ENCODE results near the gene OPCML. TPM values are rescaled to one million over a fixed set of nuclear protein-coding genes. Genes with fewer than 3 reads are reported as not detected.

The OPCML gene
- total and polyA plus RNA-seq, 2 experiments from 2014 or later = 1.2 to 4.4 TPM

DNA sequence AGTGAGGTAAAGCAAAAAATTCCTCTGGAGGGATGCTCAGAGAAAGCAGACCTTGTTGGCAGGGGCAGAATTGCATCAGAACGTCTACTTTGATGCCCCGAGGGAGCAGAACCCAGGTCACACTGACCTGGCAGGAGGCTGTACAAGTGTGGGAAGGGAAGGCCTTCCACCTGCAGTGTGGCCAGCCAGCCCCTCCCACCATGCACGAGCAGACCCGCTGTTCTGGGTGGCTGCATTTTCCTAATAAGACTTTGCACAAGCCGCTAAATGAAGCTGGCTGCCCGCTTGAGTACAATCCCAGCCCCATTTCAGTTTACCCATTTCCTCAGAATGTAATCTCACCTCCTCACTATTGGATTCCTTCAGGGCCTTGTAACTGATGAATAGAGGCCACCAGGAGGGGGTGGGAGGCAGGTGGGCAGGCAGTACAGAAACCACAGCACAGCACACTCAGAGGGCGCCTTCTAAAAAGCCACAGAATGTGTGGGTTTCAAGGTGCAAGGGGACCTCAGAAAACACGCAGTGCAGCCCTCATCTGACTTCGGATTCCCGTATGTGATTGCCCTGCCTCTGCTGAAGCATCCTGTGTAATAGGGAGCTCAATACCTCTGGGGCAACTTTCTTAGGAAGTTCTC is 316.6 kb downstream of the OPCML start:
- Histone ChIP-seq H2AFZ (no peak overlapping the region), H3K79me2 (replicated peaks; ENCODE audit: insufficient read depth) (no peaks in the 10 kb centered on the region), H3K9me2 (ENCODE audit: insufficient read depth) (no peaks in the 10 kb centered on the region), H3K4me2 (no peak overlapping the region), H3K4me1 (ENCODE audit: insufficient read depth) (peaks cover 14% of the 10 kb centered on the region), H4K20me1 (replicated peaks; ENCODE audit: insufficient read depth) (no peaks in the 10 kb centered on the region), H3K27ac (ENCODE audit: low read depth) (no peak overlapping the region; the same call in 1 of the 2 replicates), H3K36me3 (ENCODE audit: insufficient read depth) (no peaks in the 10 kb centered on the region), H3K27me3 (ENCODE audit: insufficient read depth) (no peaks in the 10 kb centered on the region), H3F3A (replicated peaks; ENCODE audit: low read depth) (no peaks in the 10 kb centered on the region), H3K4me3 (no peak overlapping the region)
- H3K27ac Mint-ChIP-seq = no peak overlapping the region
- H3K4me3 Mint-ChIP-seq = no peak overlapping the region
- H3K9me3 Mint-ChIP-seq = no peaks in the 10 kb centered on the region
- no peak for TF ChIP-seq STAT1 (IDR thresholded peaks at IDR 0.05; ENCODE audit: unreplicated experiment)
- no peak for TF ChIP-seq ZNF331 (CRISPR knock-in tag; IDR thresholded peaks at IDR 0.05; ENCODE audit: low read depth)
- TF ChIP-seq, protein P1, sequence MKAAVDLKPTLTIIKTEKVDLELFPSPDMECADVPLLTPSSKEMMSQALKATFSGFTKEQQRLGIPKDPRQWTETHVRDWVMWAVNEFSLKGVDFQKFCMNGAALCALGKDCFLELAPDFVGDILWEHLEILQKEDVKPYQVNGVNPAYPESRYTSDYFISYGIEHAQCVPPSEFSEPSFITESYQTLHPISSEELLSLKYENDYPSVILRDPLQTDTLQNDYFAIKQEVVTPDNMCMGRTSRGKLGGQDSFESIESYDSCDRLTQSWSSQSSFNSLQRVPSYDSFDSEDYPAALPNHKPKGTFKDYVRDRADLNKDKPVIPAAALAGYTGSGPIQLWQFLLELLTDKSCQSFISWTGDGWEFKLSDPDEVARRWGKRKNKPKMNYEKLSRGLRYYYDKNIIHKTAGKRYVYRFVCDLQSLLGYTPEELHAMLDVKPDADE (IDR thresholded peaks at IDR 0.05) = no peak
- TF ChIP-seq EZH2 (IDR thresholded peaks at IDR 0.05; ENCODE audit: low read depth, unreplicated experiment) = no peak
- no peak for TF ChIP-seq NANOG (IDR thresholded peaks at IDR 0.05; ENCODE audit: borderline replicate concordance)
- TF ChIP-seq, protein P2, sequence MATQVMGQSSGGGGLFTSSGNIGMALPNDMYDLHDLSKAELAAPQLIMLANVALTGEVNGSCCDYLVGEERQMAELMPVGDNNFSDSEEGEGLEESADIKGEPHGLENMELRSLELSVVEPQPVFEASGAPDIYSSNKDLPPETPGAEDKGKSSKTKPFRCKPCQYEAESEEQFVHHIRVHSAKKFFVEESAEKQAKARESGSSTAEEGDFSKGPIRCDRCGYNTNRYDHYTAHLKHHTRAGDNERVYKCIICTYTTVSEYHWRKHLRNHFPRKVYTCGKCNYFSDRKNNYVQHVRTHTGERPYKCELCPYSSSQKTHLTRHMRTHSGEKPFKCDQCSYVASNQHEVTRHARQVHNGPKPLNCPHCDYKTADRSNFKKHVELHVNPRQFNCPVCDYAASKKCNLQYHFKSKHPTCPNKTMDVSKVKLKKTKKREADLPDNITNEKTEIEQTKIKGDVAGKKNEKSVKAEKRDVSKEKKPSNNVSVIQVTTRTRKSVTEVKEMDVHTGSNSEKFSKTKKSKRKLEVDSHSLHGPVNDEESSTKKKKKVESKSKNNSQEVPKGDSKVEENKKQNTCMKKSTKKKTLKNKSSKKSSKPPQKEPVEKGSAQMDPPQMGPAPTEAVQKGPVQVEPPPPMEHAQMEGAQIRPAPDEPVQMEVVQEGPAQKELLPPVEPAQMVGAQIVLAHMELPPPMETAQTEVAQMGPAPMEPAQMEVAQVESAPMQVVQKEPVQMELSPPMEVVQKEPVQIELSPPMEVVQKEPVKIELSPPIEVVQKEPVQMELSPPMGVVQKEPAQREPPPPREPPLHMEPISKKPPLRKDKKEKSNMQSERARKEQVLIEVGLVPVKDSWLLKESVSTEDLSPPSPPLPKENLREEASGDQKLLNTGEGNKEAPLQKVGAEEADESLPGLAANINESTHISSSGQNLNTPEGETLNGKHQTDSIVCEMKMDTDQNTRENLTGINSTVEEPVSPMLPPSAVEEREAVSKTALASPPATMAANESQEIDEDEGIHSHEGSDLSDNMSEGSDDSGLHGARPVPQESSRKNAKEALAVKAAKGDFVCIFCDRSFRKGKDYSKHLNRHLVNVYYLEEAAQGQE (IDR thresholded peaks at IDR 0.05; ENCODE audit: unreplicated experiment) = no peak
- peak; percentile 50 for ATAC-seq
- DNase-seq (ENCODE audit: low spot score) = peak; percentile 6
- H3K36me3 Mint-ChIP-seq (ENCODE audit: low read depth) = no peaks in the 10 kb centered on the region
- peaks cover 2% of the 10 kb centered on the region for H3K27me3 Mint-ChIP-seq (ENCODE audit: insufficient read depth, low read depth, poor library complexity)
- H3K4me1 Mint-ChIP-seq = peaks cover 16% of the 10 kb centered on the region

DNA sequence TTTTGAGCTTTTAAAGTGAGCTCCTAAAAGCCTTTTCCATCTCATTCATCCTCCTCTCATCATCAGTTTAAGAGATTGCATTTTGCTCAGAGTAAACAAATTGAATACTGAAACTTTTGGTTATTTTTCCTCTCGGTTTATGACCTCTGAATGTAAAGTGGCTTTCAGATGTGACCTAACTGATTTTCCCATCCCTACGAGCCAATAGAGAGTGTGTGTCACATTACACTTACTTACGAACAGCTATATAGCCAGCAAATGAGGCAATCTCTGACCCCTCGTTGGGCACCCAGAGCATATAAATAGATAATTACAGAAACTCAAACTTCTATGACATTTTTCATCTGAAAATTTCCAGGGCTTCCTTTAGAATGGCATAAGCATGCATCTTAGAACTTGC is 317.7 kb downstream of the OPCML start:
- peaks cover 2% of the 10 kb centered on the region for H3K27me3 Mint-ChIP-seq (ENCODE audit: insufficient read depth, low read depth, poor library complexity)
- TF ChIP-seq, protein P1 (IDR thresholded peaks at IDR 0.05) = no peak
- no peak for TF ChIP-seq JUNB (IDR thresholded peaks at IDR 0.05; ENCODE audit: unreplicated experiment)
- no peak for TF ChIP-seq EZH2phosphoT487 (IDR thresholded peaks at IDR 0.05; ENCODE audit: unreplicated experiment)
- TF ChIP-seq, protein P3, sequence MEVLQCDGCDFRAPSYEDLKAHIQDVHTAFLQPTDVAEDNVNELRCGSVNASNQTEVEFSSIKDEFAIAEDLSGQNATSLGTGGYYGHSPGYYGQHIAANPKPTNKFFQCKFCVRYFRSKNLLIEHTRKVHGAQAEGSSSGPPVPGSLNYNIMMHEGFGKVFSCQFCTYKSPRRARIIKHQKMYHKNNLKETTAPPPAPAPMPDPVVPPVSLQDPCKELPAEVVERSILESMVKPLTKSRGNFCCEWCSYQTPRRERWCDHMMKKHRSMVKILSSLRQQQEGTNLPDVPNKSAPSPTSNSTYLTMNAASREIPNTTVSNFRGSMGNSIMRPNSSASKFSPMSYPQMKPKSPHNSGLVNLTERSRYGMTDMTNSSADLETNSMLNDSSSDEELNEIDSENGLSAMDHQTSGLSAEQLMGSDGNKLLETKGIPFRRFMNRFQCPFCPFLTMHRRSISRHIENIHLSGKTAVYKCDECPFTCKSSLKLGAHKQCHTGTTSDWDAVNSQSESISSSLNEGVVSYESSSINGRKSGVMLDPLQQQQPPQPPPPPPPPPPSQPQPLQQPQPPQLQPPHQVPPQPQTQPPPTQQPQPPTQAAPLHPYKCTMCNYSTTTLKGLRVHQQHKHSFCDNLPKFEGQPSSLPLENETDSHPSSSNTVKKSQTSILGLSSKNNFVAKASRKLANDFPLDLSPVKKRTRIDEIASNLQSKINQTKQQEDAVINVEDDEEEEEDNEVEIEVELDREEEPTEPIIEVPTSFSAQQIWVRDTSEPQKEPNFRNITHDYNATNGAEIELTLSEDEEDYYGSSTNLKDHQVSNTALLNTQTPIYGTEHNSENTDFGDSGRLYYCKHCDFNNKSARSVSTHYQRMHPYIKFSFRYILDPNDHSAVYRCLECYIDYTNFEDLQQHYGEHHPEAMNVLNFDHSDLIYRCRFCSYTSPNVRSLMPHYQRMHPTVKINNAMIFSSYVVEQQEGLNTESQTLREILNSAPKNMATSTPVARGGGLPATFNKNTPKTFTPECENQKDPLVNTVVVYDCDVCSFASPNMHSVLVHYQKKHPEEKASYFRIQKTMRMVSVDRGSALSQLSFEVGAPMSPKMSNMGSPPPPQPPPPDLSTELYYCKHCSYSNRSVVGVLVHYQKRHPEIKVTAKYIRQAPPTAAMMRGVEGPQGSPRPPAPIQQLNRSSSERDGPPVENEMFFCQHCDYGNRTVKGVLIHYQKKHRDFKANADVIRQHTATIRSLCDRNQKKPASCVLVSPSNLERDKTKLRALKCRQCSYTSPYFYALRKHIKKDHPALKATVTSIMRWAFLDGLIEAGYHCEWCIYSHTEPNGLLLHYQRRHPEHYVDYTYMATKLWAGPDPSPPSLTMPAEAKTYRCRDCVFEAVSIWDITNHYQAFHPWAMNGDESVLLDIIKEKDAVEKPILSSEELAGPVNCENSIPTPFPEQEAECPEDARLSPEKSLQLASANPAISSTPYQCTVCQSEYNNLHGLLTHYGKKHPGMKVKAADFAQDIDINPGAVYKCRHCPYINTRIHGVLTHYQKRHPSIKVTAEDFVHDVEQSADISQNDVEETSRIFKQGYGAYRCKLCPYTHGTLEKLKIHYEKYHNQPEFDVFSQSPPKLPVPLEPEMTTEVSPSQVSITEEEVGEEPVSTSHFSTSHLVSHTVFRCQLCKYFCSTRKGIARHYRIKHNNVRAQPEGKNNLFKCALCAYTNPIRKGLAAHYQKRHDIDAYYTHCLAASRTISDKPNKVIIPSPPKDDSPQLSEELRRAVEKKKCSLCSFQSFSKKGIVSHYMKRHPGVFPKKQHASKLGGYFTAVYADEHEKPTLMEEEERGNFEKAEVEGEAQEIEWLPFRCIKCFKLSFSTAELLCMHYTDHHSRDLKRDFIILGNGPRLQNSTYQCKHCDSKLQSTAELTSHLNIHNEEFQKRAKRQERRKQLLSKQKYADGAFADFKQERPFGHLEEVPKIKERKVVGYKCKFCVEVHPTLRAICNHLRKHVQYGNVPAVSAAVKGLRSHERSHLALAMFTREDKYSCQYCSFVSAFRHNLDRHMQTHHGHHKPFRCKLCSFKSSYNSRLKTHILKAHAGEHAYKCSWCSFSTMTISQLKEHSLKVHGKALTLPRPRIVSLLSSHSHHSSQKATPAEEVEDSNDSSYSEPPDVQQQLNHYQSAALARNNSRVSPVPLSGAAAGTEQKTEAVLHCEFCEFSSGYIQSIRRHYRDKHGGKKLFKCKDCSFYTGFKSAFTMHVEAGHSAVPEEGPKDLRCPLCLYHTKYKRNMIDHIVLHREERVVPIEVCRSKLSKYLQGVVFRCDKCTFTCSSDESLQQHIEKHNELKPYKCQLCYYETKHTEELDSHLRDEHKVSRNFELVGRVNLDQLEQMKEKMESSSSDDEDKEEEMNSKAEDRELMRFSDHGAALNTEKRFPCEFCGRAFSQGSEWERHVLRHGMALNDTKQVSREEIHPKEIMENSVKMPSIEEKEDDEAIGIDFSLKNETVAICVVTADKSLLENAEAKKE (CRISPR knock-in tag; IDR thresholded peaks at IDR 0.05) = no peak

More for the DNA sequence above, 317.7 kb downstream of the OPCML start:
- Histone ChIP-seq H2AFZ (no peak overlapping the region), H4K20me1 (replicated peaks; ENCODE audit: insufficient read depth) (no peaks in the 10 kb centered on the region), H3K4me3 (no peak overlapping the region), H3K27ac (ENCODE audit: low read depth) (no peak overlapping the region), H3K4me1 (ENCODE audit: insufficient read depth) (peaks cover 14% of the 10 kb centered on the region), H3K9me2 (ENCODE audit: insufficient read depth) (no peaks in the 10 kb centered on the region), H3K4me2 (no peak overlapping the region), H3F3A (replicated peaks; ENCODE audit: low read depth) (no peaks in the 10 kb centered on the region), H3K27me3 (ENCODE audit: insufficient read depth) (no peaks in the 10 kb centered on the region), H3K79me2 (replicated peaks; ENCODE audit: insufficient read depth) (no peaks in the 10 kb centered on the region), H3K36me3 (ENCODE audit: insufficient read depth) (no peaks in the 10 kb centered on the region)
- Mint-ChIP-seq H3K9me3 (no peaks in the 10 kb centered on the region), H3K4me1 (peaks cover 16% of the 10 kb centered on the region), H3K36me3 (ENCODE audit: low read depth) (no peaks in the 10 kb centered on the region), H3K27ac (no peak overlapping the region), H3K4me3 (no peak overlapping the region)
- ATAC-seq (no peak), DNase-seq (ENCODE audit: low spot score) (no peak)

Data from GM23338 (cell line).